GM12892 (cell line): Measurements from ENCODE around the gene AKAP13.
"Not testable (repeated sequence)": the region's sequence is repeated elsewhere in the genome, so short reads cannot be mapped to it uniquely, and the experiment has no call there.

Experiments
- POLR2A ChIP-seq: IDR thresholded peaks from 2 replicates; pipeline ENCODE4 v1.6.1; 2011; ENCODE audit warnings: low read depth, low read length, control low read depth
- POLR2AphosphoS5 ChIP-seq: IDR thresholded peaks from 2 replicates; pipeline ENCODE4 v1.6.1; 2011; ENCODE audit warnings: low read depth, low read length, control low read depth
- TAF1 ChIP-seq: IDR thresholded peaks from 2 replicates; pipeline ENCODE4 v1.6.1; 2011; ENCODE audit warnings: low read depth, mild to moderate bottlenecking, control low read depth, low read length, borderline replicate concordance

GRCh38 chr15:85344653-85345114 lies 35.7 kb upstream of the AKAP13 start:
- not testable (repeated sequence) for TF ChIP-seq POLR2A, POLR2AphosphoS5, TAF1
